NCI-H146 (cell line): ENCODE results near the gene PAK2.
"Not testable (repeated sequence)": the region's sequence is repeated elsewhere in the genome, so short reads cannot be mapped to it uniquely, and the experiment has no call there.

Experiments used
- DNase-seq: peaks from one replicate; lab custom pipeline; 2025; lab: John Stamatoyannopoulos, UW

The PAK2 gene

GRCh38 chr3:196843435-196844110, 103.9 kb downstream of the PAK2 start:
- DNase-seq: no peak

GRCh38 chr3:196844235-196845219, 104.9 kb downstream of the PAK2 start:
- not testable (repeated sequence) for DNase-seq

- not testable (repeated sequence) for DNase-seq
Observed at GRCh38 chr3:196848375-196848774, 108.7 kb downstream of the PAK2 start.

- no peak for DNase-seq
Observed at GRCh38 chr3:196849180-196849741, 109.6 kb downstream of the PAK2 start.

- DNase-seq: not testable (repeated sequence)
Observed at GRCh38 chr3:196863000-196863399, 123.3 kb downstream of the PAK2 start.

- no peak for DNase-seq
Observed at GRCh38 chr3:196867155-196867506, 127.5 kb downstream of the PAK2 start.

GRCh38 chr3:196867507-196868296, 128.0 kb downstream of the PAK2 start, which contains the start of gene SENP5:
Gene SENP5 (plus strand): TSS chr3:196867920. CDS start chr3:196885182, 17,262 bp downstream.
- peak; percentile 90 for DNase-seq

GRCh38 chr3:196868297-196868661, 128.6 kb downstream of the PAK2 start:
- peak; percentile 45 for DNase-seq

GRCh38 chr3:196872316-196872715, 132.7 kb downstream of the PAK2 start:
- no peak for DNase-seq

- not testable (repeated sequence) for DNase-seq
Observed at GRCh38 chr3:196874511-196875094, 134.9 kb downstream of the PAK2 start.

GRCh38 chr3:196875258-196875657, 135.6 kb downstream of the PAK2 start:
- no peak for DNase-seq
